Loucy (cell line): Measurements from ENCODE around the gene VMP1.
"Not testable (repeated sequence)": the region's sequence is repeated elsewhere in the genome, so short reads cannot be mapped to it uniquely, and the experiment has no call there.

ENCODE experiments used
- CTCF ChIP-seq: fragments of 200-600 bp; sonication (generic); conservative IDR thresholded peaks from 2 replicates; pipeline ENCODE4 v1.5.1; 2014; ENCODE audit warnings: mild to moderate bottlenecking, antibody characterized with exemption, low read length
- EZH2phosphoT487 ChIP-seq: fragments of 200-600 bp; IDR thresholded peaks from 2 replicates; pipeline ENCODE4 v1.6.1; 2018; ENCODE audit warnings: antibody characterized with exemption, mild to moderate bottlenecking, moderate library complexity, borderline replicate concordance

- TF ChIP-seq EZH2phosphoT487, CTCF: not testable (repeated sequence)
Observed at GRCh38 chr17:59852847-59853167, 145.4 kb downstream of the VMP1 start.
